HepG2 (cell line): ENCODE measurements around the gene KHNYN. TPM values are rescaled to one million over a fixed set of nuclear protein-coding genes. Genes with fewer than 3 reads are reported as not detected.

ENCODE experiments used
- ARNTL ChIP-seq: sonication (generic); formaldehyde crosslinking; IDR thresholded peaks from 2 replicates; pipeline ENCODE4 v1.4.0; 2020; ENCODE audit warnings: mild to moderate bottlenecking, missing genetic modification reagents
- DMTF1 ChIP-seq: sonication (generic); formaldehyde crosslinking; IDR thresholded peaks from 2 replicates; pipeline ENCODE4 v1.4.0; 2020; ENCODE audit warnings: mild to moderate bottlenecking, missing genetic modification reagents
- PCBP2 ChIP-seq: fragments of 200-400 bp; formaldehyde crosslinking; optimal IDR thresholded peaks from 2 replicates; pipeline ENCODE3; 2018; ENCODE audit warnings: low read length, low read depth; ENCODE audit not compliant: poor library complexity, severe bottlenecking
- SALL2 ChIP-seq: sonication (generic); formaldehyde crosslinking; IDR thresholded peaks from 2 replicates; pipeline ENCODE4 v1.8.1; 2023; ENCODE audit warnings: mild to moderate bottlenecking, missing genetic modification reagents, inconsistent platforms
- TARDBP ChIP-seq: sonication (generic); formaldehyde crosslinking; IDR thresholded peaks from 2 replicates; pipeline ENCODE4 v1.8.0; 2022; ENCODE audit warnings: mild to moderate bottlenecking, missing genetic modification reagents
- TOPORS ChIP-seq: sonication (generic); formaldehyde crosslinking; IDR thresholded peaks from 2 replicates; pipeline ENCODE4 v1.8.0; 2023; ENCODE audit warnings: mild to moderate bottlenecking, missing genetic modification reagents
- TRAFD1 ChIP-seq: sonication (generic); formaldehyde crosslinking; IDR thresholded peaks from 2 replicates; pipeline ENCODE4 v1.5.1; 2020; ENCODE audit warnings: missing genetic modification reagents, mild to moderate bottlenecking, borderline replicate concordance
- ZGPAT ChIP-seq: IDR thresholded peaks from 2 replicates; pipeline ENCODE4 v1.6.1; 2016; ENCODE audit warnings: mild to moderate bottlenecking
- ZNF138 ChIP-seq: sonication (generic); formaldehyde crosslinking; IDR thresholded peaks from 2 replicates; pipeline ENCODE4 v1.5.0; 2020; ENCODE audit warnings: mild to moderate bottlenecking, low read depth, missing genetic modification reagents
- ZNF430 ChIP-seq: sonication (generic); formaldehyde crosslinking; IDR thresholded peaks from 2 replicates; pipeline ENCODE4 v1.9.0; 2021; ENCODE audit warnings: mild to moderate bottlenecking, missing genetic modification reagents
- ZNF431 ChIP-seq: sonication (generic); formaldehyde crosslinking; IDR thresholded peaks from 2 replicates; pipeline ENCODE4 v1.9.0; 2022; ENCODE audit warnings: missing genetic modification reagents, low read depth, mild to moderate bottlenecking, borderline replicate concordance
- ZNF674 ChIP-seq: sonication (generic); formaldehyde crosslinking; IDR thresholded peaks from 2 replicates; pipeline ENCODE4 v1.5.0; 2020; ENCODE audit warnings: low read depth, mild to moderate bottlenecking, missing genetic modification reagents
- polyA plus RNA-seq, 8 experiments: library from polyadenylated mRNA; depleted of rRNA in 3 of 8; stranded (reverse) in 7 of 8; unstranded in 1 of 8; fragments of >200 nt; fragmentation: Illumina TruSeq in 4 of 8; extraction: Trizol in 4 of 8; gene quantifications; 2 replicates each; pipeline versions ENCODE4 v1.2.1 to v1.2.3, GENCODE V29; 2011 to 2016; ENCODE audit warnings: low read depth in 4 of 8, missing spikeins in 1 of 8, mixed read lengths in 1 of 8; ENCODE audit not compliant: insufficient read depth in 1 of 8
- total RNA-seq, 5 experiments: library from RNA; depleted of rRNA; stranded (reverse); fragments of >200 nt; fragmentation: Illumina TruSeq; extraction: Trizol; gene quantifications; 2 replicates each; pipeline ENCODE4 v1.2.3, GENCODE V29; 2016; ENCODE audit warnings: low read depth in 1 of 5
- TF ChIP-seq, protein P1 (sequence below): sonication (generic); formaldehyde crosslinking; IDR thresholded peaks from 2 replicates; pipeline ENCODE4 v1.9.0; 2021; ENCODE audit warnings: missing genetic modification reagents, mild to moderate bottlenecking, borderline replicate concordance
- TF ChIP-seq, protein P2 (sequence below): sonication (generic); formaldehyde crosslinking; IDR thresholded peaks from 2 replicates; pipeline ENCODE4 v1.4.0; 2020; ENCODE audit warnings: missing genetic modification reagents
- TF ChIP-seq, protein P3 (sequence below): sonication (generic); formaldehyde crosslinking; IDR thresholded peaks from 2 replicates; pipeline ENCODE4 v1.5.0; 2020; ENCODE audit warnings: mild to moderate bottlenecking, low read depth, missing genetic modification reagents, borderline replicate concordance

The KHNYN gene
- total and polyA plus RNA-seq, 2 of the 13 experiments (the other 11 are each of a cell fraction or from before 2014, with no cell fraction given): 52.8 to 75.7 TPM

DNA sequence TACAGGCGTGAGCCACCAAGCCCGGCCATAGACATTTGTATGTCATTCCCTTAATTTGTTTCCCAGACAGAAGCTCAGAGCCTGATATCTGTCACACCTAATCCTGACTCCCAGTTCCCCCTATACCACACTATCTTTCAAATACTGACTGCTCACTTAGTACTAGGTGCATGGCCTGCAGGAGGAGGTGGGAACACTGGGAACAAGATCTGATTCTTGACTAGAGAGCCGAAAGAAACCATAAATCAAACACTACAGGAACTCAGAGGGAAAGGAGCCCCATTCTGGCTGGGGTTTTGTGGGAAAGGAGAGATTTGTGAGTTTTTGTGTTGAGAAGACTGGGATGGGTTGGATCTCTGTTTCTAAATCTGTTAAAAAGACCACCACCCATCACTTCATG, 4.9 kb downstream of the KHNYN start (continued):
- no peak for TF ChIP-seq SALL2 (CRISPR knock-in tag)
- TF ChIP-seq PCBP2: peak; percentile 12
- TF ChIP-seq ARNTL (CRISPR knock-in tag): no peak
- no peak for TF ChIP-seq TRAFD1 (CRISPR knock-in tag)
- TF ChIP-seq, protein P1, sequence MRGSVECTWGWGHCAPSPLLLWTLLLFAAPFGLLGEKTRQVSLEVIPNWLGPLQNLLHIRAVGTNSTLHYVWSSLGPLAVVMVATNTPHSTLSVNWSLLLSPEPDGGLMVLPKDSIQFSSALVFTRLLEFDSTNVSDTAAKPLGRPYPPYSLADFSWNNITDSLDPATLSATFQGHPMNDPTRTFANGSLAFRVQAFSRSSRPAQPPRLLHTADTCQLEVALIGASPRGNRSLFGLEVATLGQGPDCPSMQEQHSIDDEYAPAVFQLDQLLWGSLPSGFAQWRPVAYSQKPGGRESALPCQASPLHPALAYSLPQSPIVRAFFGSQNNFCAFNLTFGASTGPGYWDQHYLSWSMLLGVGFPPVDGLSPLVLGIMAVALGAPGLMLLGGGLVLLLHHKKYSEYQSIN (CRISPR knock-in tag): no peak
- TF ChIP-seq ZNF674 (CRISPR knock-in tag): no peak
- 0 out of 2 replicates have a peak, but pooled peaks have one; percentile 32 for TF ChIP-seq TOPORS (CRISPR knock-in tag)
- 0 out of 2 replicates have a peak, but pooled peaks have one; percentile 40 for TF ChIP-seq TARDBP (CRISPR knock-in tag)
- TF ChIP-seq ZNF430 (CRISPR knock-in tag): no peak
- TF ChIP-seq, protein P2, sequence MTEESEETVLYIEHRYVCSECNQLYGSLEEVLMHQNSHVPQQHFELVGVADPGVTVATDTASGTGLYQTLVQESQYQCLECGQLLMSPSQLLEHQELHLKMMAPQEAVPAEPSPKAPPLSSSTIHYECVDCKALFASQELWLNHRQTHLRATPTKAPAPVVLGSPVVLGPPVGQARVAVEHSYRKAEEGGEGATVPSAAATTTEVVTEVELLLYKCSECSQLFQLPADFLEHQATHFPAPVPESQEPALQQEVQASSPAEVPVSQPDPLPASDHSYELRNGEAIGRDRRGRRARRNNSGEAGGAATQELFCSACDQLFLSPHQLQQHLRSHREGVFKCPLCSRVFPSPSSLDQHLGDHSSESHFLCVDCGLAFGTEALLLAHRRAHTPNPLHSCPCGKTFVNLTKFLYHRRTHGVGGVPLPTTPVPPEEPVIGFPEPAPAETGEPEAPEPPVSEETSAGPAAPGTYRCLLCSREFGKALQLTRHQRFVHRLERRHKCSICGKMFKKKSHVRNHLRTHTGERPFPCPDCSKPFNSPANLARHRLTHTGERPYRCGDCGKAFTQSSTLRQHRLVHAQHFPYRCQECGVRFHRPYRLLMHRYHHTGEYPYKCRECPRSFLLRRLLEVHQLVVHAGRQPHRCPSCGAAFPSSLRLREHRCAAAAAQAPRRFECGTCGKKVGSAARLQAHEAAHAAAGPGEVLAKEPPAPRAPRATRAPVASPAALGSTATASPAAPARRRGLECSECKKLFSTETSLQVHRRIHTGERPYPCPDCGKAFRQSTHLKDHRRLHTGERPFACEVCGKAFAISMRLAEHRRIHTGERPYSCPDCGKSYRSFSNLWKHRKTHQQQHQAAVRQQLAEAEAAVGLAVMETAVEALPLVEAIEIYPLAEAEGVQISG (CRISPR knock-in tag): no peak
- no peak for TF ChIP-seq DMTF1 (CRISPR knock-in tag)
- TF ChIP-seq, protein P3, sequence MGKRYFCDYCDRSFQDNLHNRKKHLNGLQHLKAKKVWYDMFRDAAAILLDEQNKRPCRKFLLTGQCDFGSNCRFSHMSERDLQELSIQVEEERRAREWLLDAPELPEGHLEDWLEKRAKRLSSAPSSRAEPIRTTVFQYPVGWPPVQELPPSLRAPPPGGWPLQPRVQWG (CRISPR knock-in tag): no peak
- TF ChIP-seq ZGPAT (CRISPR knock-in tag): no peak
- TF ChIP-seq ZNF138: no peak
- TF ChIP-seq ZNF431 (CRISPR knock-in tag): no peak
